Fibroblast of the aortic adventitia (primary cell): ENCODE measurements around the gene CCDC124. TPM values are rescaled to one million over a fixed set of nuclear protein-coding genes. Genes with fewer than 3 reads are reported as not detected.

Source experiments
- DNase-seq: peaks from one replicate; pipeline ENCODE4 v3.0.0-alpha.2; 2010; ENCODE audit warnings: low read depth
- H3K4me3 ChIP-seq: 2 replicates; pipeline ENCODE4 v1.5.1; 2011; ENCODE audit warnings: low read depth, mild to moderate bottlenecking, control low read depth, low read length, moderate library complexity
- total RNA-seq: library from RNA; depleted of rRNA; stranded (reverse); fragments of >200 nt; gene quantifications from 2 replicates; pipeline ENCODE4 v1.2.3, GENCODE V29; 2012; ENCODE audit warnings: low replicate concordance
- TF ChIP-seq, protein P1 (sequence below): IDR thresholded peaks from 2 replicates; pipeline ENCODE4 v1.5.1; 2011; ENCODE audit warnings: mild to moderate bottlenecking, low read length, control low read depth, inconsistent platforms; ENCODE audit not compliant: insufficient read depth

Gene CCDC124
- total RNA-seq, 1 donor: 24.9 TPM

DNA sequence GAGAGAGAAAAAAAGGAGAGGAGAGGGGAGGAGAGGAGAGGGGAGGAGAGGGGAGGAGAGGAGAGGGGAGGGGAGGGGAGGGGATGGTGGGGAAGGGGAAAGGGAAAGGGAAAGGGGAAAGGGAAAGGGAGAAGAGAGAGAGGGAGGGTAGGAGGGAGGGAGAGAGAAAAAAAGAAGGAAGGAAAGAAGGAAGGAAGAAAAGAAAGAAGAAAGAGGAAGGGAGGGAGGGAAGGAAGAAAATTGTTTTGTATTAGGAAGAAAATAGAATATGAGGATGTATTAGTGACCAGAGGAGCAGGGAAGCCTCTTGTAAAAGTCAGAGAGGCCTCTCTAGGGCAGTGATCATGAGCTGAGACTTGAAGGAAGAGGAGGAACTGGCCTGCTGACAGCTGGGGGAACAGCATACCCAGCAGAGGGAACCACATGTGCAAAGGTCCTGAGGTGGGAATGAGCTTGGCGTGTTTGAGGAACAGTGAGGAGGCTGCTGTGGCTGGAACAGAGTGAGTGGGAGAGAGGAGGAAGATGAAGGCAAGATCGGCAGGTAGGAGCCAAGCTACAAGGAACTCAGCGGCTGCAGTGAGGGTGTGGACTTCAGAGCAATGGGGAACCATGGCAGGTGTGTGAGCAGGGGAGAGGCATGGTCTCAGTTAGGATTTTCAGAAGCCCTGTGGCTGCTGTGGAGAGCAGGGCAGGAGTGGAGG lies 24.5 kb downstream of the CCDC124 start:
- DNase-seq: no peak
- no peak overlapping the region for H3K4me3 ChIP-seq
- TF ChIP-seq, protein P1, sequence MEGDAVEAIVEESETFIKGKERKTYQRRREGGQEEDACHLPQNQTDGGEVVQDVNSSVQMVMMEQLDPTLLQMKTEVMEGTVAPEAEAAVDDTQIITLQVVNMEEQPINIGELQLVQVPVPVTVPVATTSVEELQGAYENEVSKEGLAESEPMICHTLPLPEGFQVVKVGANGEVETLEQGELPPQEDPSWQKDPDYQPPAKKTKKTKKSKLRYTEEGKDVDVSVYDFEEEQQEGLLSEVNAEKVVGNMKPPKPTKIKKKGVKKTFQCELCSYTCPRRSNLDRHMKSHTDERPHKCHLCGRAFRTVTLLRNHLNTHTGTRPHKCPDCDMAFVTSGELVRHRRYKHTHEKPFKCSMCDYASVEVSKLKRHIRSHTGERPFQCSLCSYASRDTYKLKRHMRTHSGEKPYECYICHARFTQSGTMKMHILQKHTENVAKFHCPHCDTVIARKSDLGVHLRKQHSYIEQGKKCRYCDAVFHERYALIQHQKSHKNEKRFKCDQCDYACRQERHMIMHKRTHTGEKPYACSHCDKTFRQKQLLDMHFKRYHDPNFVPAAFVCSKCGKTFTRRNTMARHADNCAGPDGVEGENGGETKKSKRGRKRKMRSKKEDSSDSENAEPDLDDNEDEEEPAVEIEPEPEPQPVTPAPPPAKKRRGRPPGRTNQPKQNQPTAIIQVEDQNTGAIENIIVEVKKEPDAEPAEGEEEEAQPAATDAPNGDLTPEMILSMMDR: no peak

DNA sequence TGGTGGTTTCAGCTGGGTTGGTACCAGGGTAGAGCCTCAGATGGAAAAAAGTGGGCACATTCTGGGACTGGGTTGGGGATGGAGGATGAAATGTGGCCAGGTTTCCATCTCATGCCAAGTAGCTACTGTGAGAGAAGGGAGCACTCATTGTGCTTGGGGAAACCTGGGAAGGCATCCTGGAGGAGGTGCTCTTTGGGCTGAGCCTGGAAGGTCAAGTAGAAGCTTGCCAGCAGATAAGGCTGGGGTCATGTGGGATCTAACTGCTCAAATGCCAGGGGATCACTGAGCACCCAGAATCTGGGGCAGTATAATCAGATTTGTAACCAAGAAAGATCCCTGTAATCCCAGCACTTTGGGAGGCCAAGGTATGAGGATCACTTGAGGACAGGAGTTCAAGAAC lies 25.1 kb downstream of the CCDC124 start:
- H3K4me3 ChIP-seq: no peak overlapping the region
- DNase-seq: no peak
- TF ChIP-seq, protein P1: no peak

- no peak for DNase-seq
- TF ChIP-seq, protein P1: no peak
- H3K4me3 ChIP-seq: no peak overlapping the region
These were observed 31.3 kb downstream of the CCDC124 start for GRCh38 chr19:17963936-17964691.

DNA sequence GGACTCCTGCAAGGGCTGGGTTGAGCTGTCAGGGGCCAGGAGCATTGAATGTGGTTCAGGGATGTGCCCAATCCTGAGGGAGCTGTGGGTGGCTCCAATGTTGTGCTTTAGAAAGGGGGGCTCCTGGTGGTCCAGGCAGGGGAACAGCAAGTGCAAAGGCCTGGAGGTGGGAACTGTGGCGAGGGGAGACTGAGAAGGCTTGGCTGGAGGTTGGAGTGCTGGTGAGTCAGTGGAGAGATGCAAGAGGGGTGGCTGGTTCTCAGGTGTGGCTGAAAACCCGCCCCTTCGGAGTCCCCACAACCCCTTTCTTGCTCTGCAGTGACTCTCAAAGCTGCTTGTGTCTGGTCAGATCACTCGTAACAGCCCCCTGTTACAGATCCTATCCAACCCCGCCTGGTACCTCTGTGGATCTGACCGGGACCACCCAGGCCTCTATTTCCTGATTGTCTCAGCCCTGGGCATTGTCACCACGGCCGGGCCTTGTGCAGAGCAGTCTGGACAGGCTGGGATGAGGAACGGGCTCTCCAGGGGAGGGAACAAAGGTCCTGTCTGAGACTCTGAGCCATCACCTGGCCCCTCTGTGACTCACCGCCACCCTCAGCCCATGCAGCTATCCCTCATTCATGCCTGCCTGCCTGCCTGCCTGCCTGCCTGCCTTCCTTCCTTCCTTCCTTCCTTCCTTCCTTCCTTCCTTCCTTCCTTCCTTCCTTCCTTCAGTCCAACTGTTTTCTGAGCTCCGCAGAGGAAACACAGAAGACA lies 32.7 kb downstream of the CCDC124 start:
- no peak overlapping the region for H3K4me3 ChIP-seq
- DNase-seq: no peak
- TF ChIP-seq, protein P1: no peak

DNA sequence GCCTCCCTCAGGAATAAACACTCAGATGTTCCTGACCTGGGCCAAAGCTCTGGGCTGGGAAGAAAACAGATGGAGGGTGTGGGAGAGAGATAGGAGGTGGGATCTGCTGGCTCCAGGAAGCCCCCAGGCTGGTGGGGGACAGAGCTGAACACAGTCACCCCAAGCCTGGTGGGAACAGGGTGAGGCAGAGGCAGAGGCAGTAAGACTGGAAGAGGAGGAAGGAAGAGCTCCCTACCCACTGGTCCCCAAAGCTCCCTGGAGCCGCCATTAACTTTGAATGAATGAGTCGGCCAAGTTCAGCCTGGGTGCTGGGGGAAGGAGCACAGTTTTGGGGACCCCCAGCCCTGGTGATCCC lies 33.3 kb downstream of the CCDC124 start:
- no peak for DNase-seq
- TF ChIP-seq, protein P1: no peak
- no peak overlapping the region for H3K4me3 ChIP-seq

- no peak within 1 kb of the TSS for H3K4me3 ChIP-seq
- TF ChIP-seq, protein P1: no peak
- DNase-seq: no peak
These were observed 33.9 kb downstream of the CCDC124 start, which contains the start of gene KCNN1 for GRCh38 chr19:17966550-17967256. TSS of gene KCNN1 (plus strand) at chr19:17967107. CDS start at chr19:17973889, 6,782 bp downstream.
